Ovary (tissue), 9 donors: ENCODE results near the gene RAB9A. TPM values are rescaled to one million over a fixed set of nuclear protein-coding genes. Genes with fewer than 3 reads are reported as not detected.

Experiments
- DNase-seq, 5 donors: peaks; one replicate each; pipeline ENCODE4 v3.0.0-alpha.2; 2019 to 2020
- H3K27ac ChIP-seq, 2 donors: fragments of 200-600 bp; one replicate each; pipeline versions ENCODE4 v1.5.1 to v1.8.0; 2019 to 2022
- H3K27me3 ChIP-seq: fragments of 200-600 bp; one replicate; pipeline ENCODE4 v1.8.0; 2022
- H3K36me3 ChIP-seq: fragments of 200-600 bp; sonication (generic); one replicate; pipeline ENCODE4 v1.5.1; 2019
- H3K4me1 ChIP-seq: one replicate; pipeline ENCODE4 v1.8.1; 2013; ENCODE audit warnings: mild to moderate bottlenecking, moderate library complexity; ENCODE audit not compliant: insufficient read depth
- H3K4me3 ChIP-seq: fragments of 200-600 bp; sonication (generic); one replicate; pipeline ENCODE4 v1.5.1; 2017
- H3K9me3 ChIP-seq, 2 donors: fragments of 200-600 bp in 1 of 2; sonication (generic) in 1 of 2; one replicate each; pipeline versions ENCODE4 v1.5.1 to v1.8.1; 2013 to 2019; ENCODE audit warnings: mild to moderate bottlenecking in 1 of 2, moderate library complexity in 1 of 2
- EP300 ChIP-seq: sonication (generic); formaldehyde crosslinking; IDR thresholded peaks from one replicate; pipeline ENCODE4 v1.6.1; 2017; ENCODE audit warnings: antibody characterized with exemption
- POLR2A ChIP-seq: fragments of 450-650 bp; IDR thresholded peaks from one replicate; pipeline ENCODE4 v1.6.1; 2017; ENCODE audit warnings: antibody characterized with exemption, mild to moderate bottlenecking, moderate library complexity
- WGBS, 3 donors: extraction: QIAGEN DNeasy Blood & Tissue Kit in 1 of 3; methylation state at CpG; one replicate each; pipeline versions ENCODE4 v1.1.5 to v1.1.7; 2013 to 2017; 5-methylcytosine and 5-hydroxymethylcytosine counted together
- intact Hi-C, 4 donors: fragments of 100-400 bp; cut with DNase I; formaldehyde crosslinking; loops; one replicate each; pipeline versions ENCODE4 v1.11.0 to v1.15.1; 2022 to 2023
- polyA plus RNA-seq, 2 donors: library from polyadenylated mRNA; stranded (reverse); fragments of 200-250 nt in 1 of 2; fragments of 350-450 nt in 1 of 2; fragmentation: Illumina TruSeq in 1 of 2; extraction: RNeasy Lipid Tissue Mini Kit (QIAGEN cat#74804) in 1 of 2; gene quantifications; one replicate each; pipeline ENCODE4 v1.2.3, GENCODE V29; 2013 to 2014
- total RNA-seq, 7 donors: library from RNA; depleted of rRNA in 2 of 7; stranded (reverse); fragments of >200 nt in 2 of 7; fragmentation: NEBNext Ultra II Directional in 3 of 7; extraction: Animal tissue kit (Norgen Biotek cat#: 25700) in 3 of 7; gene quantifications; one replicate each; pipeline versions ENCODE4 v1.1.0 to v1.2.4, GENCODE V29; 2016 to 2023
- TF ChIP-seq, protein P1 (sequence below), 3 donors: fragments of 450-650 bp in 2 of 3; fragments of 200-600 bp in 1 of 3; IDR thresholded peaks; one replicate each; pipeline versions ENCODE4 v1.5.1 to v1.8.0; 2016 to 2022; ENCODE audit warnings: antibody characterized with exemption in 3 of 3, mild to moderate bottlenecking in 1 of 3
- donor health status: DM: no; HTN: no; CAD: no; lungs with moderate emphysema.
- donor health status: DM: no; HTN: no; CAD: no.
- donor health status: Bipolar disorder and iron deficiency.
- donor health status: DM: yes; HTN: yes; CAD: no.
- donor health status: DM: no; HTN: no; CAD: no.
- donor health status: DM: yes; HTN: yes; CAD: no.

RAB9A gene
- total and polyA plus RNA-seq, 9 donors, result 22.3 to 46.3 (median 29.2) TPM

DNA sequence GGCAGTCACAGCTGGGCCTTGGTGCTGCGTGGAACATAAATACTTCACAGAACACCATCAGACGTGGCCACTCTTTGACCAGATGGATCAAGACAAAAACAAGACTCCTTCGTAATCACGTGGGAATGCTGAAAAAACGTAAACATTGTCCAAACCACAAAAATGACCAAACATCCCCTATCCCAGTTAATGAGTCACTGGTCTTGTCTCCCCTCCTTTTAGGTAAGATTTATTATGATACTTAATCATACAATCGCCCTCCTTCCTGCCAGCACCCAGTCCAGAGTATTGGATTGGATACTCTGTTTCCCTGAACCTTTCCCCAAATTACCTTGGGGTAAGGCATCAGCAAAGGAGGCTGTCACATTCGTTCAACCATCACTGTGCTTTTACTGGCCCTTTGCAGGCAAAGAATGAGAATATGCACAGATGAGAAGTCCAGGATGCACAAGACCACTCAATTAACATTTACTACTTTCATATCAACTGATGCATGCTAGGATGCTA lies 36.6 kb upstream of the RAB9A start:
- Histone ChIP-seq H3K9me3 (no peaks in the 10 kb centered on the region), H3K4me3 (peak overlapping the region; percentile 45), H3K27me3 (no peaks in the 10 kb centered on the region), H3K36me3 (no peaks in the 10 kb centered on the region), H3K4me1 (peaks cover 4% of the 10 kb centered on the region), H3K27ac (peak overlapping the region in 1 of 2 donors; percentile 38)
- TF ChIP-seq, protein P1, sequence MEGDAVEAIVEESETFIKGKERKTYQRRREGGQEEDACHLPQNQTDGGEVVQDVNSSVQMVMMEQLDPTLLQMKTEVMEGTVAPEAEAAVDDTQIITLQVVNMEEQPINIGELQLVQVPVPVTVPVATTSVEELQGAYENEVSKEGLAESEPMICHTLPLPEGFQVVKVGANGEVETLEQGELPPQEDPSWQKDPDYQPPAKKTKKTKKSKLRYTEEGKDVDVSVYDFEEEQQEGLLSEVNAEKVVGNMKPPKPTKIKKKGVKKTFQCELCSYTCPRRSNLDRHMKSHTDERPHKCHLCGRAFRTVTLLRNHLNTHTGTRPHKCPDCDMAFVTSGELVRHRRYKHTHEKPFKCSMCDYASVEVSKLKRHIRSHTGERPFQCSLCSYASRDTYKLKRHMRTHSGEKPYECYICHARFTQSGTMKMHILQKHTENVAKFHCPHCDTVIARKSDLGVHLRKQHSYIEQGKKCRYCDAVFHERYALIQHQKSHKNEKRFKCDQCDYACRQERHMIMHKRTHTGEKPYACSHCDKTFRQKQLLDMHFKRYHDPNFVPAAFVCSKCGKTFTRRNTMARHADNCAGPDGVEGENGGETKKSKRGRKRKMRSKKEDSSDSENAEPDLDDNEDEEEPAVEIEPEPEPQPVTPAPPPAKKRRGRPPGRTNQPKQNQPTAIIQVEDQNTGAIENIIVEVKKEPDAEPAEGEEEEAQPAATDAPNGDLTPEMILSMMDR (IDR thresholded peaks at IDR 0.05), result no peak
- TF ChIP-seq POLR2A, result no peak
- TF ChIP-seq EP300, result no peak
- intact Hi-C loops, result loop anchor here in 1 of 4 donors (10.0 kb wide), 1 partner anchor 82 kb away; the partner anchor contains the start of genes OFD1 and TRAPPC2
- 6 to 15% (median 10%) methylated on average over 7 of the region's 7 CpGs for WGBS, 3 donors
- DNase-seq, result no peak

DNA sequence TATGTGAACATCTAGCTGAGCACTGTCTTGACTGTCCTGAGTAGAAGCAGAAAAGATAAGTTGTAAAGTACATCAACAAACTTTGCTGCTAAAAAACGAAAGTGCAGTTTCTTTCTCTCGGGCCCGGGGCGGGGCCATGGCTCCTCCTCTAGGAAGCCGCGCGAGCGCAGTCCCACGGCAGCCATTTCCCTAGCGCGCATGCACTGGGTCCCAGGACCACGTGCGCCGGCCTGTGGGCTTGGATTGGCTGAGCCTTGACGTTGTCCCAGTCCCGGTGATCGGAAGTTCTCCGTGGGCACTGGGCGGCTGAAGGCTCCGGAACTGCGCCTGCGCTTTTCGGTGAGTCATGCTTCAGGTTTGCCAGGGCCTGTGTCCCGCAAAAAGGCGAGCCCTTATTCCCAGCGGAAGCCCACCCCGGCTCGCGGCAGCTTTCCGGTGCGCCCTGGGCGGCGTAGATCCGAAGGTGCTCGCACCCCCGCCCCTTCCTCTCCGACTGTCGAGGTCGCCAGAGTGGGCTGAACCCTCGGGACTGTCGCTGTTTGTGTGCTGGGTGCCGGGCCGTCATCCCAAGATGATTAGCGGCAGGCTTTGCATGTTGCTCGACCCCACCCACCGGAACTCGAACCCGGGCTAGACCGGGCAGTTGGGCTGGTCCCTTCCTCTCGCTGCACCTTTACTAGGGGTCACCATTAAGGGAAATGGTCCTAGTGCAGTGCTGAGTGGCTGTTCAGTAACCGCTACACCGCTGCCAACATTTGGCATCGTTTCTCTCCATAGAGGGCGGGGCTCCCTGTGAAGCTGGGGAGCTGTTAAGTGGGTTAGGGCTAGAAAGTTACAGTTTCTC lies 35.9 kb upstream of the RAB9A start, which contains the start of gene TCEANC:
TSS of gene TCEANC (plus strand) at position 292 of the 844 bp plus-strand sequence. CDS start 9,368 bp downstream, outside the sequence.
- Histone ChIP-seq H3K27me3 (no peaks in the 10 kb centered on the region), H3K4me1 (peaks cover 4% of the 10 kb centered on the region), H3K9me3 (no peaks in the 10 kb centered on the region), H3K36me3 (no peaks in the 10 kb centered on the region), H3K27ac (peak within 1 kb of the TSS; percentile 59 to 87), H3K4me3 (peak within 1 kb of the TSS; percentile 59)
- TF ChIP-seq EP300 (no peak), POLR2A (peak; percentile 81)
- TF ChIP-seq, protein P1 (IDR thresholded peaks at IDR 0.05), result peak in 1 of 3 donors; percentile 21
- intact Hi-C loops, result loop anchor here in 1 of 4 donors (10.0 kb wide), 1 partner anchor 82 kb away; the partner anchor contains the start of genes OFD1 and TRAPPC2
- DNase-seq, result peak; percentile 97 to 99 (median 98)
- WGBS, 3 donors, result 0 to 3% (median 1%) methylated on average over 52 to 54 of the region's 54 CpGs

DNA sequence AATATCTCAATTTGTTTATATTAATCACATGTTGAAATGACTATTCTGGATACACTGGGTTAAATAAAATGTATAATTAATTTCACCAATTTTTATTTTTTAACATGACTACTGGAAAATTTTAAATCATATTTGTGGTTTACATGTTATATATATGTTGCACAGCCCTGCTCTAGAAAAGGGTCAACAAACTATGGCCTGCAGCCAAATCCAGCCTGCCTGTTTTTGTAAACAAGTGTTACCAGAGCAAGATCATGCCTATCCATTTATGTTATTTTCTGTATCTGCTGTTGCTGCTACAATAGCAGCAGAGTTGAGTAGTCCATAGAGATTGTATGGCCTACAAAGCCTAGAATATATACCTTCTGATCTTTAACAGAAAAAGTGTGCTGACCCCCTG lies 34.8 kb upstream of the RAB9A start:
- no peak overlapping the region for H3K27ac ChIP-seq
- H3K36me3 ChIP-seq, result no peaks in the 10 kb centered on the region
- no peaks in the 10 kb centered on the region for H3K9me3 ChIP-seq
- H3K4me3 ChIP-seq, result no peak overlapping the region
- no peak for TF ChIP-seq EP300
- no peak for TF ChIP-seq POLR2A
- H3K4me1 ChIP-seq, result peaks cover 4% of the 10 kb centered on the region
- peak in 1 of 5 donors; percentile 38 for DNase-seq
- H3K27me3 ChIP-seq, result no peaks in the 10 kb centered on the region
- intact Hi-C loops, result loop anchor here in 1 of 4 donors (10.0 kb wide), 1 partner anchor 81 kb away; the partner anchor contains the start of genes OFD1 and TRAPPC2

DNA sequence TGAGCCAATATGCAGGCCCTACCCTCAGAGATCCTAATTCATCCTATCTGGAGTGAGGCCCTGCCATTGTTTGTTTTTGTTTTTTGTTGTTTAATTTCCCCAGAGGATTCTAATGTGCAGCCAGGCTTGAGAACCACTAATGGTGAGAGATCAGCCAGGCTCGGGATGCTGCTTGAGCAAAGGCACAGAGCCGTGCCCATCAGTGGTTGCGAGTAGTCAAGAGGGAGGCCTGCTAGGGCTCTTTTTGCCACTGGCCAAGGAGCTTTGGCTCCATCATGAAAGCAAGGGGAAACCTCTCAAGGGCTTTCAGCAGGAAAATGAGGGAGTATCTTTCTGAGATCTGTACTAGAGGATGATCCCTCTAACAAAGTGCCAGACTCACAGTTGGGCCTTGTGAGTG lies 33.3 kb upstream of the RAB9A start:
- no peak overlapping the region for H3K27ac ChIP-seq
- TF ChIP-seq POLR2A (no peak), EP300 (no peak)
- TF ChIP-seq, protein P1 (IDR thresholded peaks at IDR 0.05), result no peak

More for the DNA sequence above, 33.3 kb upstream of the RAB9A start:
- no peak for DNase-seq
- Histone ChIP-seq H3K4me3 (no peak overlapping the region), H3K27me3 (no peaks in the 10 kb centered on the region), H3K36me3 (no peaks in the 10 kb centered on the region), H3K4me1 (peaks cover 4% of the 10 kb centered on the region), H3K9me3 (no peaks in the 10 kb centered on the region)
- 92 to 96% (median 92%) methylated on average over 3 of the region's 3 CpGs for WGBS, 3 donors
- intact Hi-C loops, result loop anchor here (2.0 to 10.0 kb wide), 5 partner anchors 79 to 377 kb away; partner anchors contain the start of genes GEMIN8 (in 2 of the 4), OFD1 (in 1 of the 4) and TRAPPC2 (in 1 of the 4)
